DND-41 (cell line): Measurements from ENCODE around the gene PIK3C2B.

Experiments used
- ATAC-seq: fragments of 200-7000 bp; cut with Tn5 transposase; 3 replicates; pipeline ENCODE4 v1.9.1; 2021; ENCODE audit warnings: low read depth; ENCODE audit not compliant: insufficient read depth
- DNase-seq: peaks from one replicate; pipeline ENCODE4 v3.0.0-alpha.2; 2020
- H2AFZ ChIP-seq: 2 replicates; pipeline ENCODE4 v1.6.0; 2012; ENCODE audit warnings: low read depth, low read length
- H3K27ac ChIP-seq: 2 replicates; pipeline ENCODE4 v1.5.1; 2012; ENCODE audit warnings: low read length, inconsistent platforms
- H3K27me3 ChIP-seq: fragments of 200-600 bp; sonication (generic); 2 replicates; pipeline ENCODE4 v1.6.0; 2012; ENCODE audit warnings: low read length, mild to moderate bottlenecking, inconsistent platforms; ENCODE audit not compliant: insufficient read depth, poor library complexity
- H3K36me3 ChIP-seq: 2 replicates; pipeline ENCODE4 v1.5.1; 2012; ENCODE audit warnings: low read length, inconsistent platforms; ENCODE audit not compliant: insufficient read depth
- H3K4me1 ChIP-seq: 2 replicates; pipeline ENCODE4 v1.5.1; 2012; ENCODE audit warnings: mild to moderate bottlenecking, low read length; ENCODE audit not compliant: insufficient read depth
- H3K4me2 ChIP-seq: 2 replicates; pipeline ENCODE4 v1.6.0; 2012; ENCODE audit warnings: mild to moderate bottlenecking, moderate library complexity, low read length, inconsistent platforms; ENCODE audit not compliant: insufficient read depth
- H3K4me3 ChIP-seq, 2 experiments: fragments of 200-600 bp in 1 of 2; shearing (Covaris generic) in 1 of 2; 2 replicates each; pipeline ENCODE4 v1.5.1; 2012 to 2016; ENCODE audit warnings: inconsistent platforms in 2 of 2, low read length in 2 of 2, mild to moderate bottlenecking in 2 of 2, low read depth in 1 of 2, moderate library complexity in 1 of 2
- H3K79me2 ChIP-seq: 2 replicates; pipeline ENCODE4 v1.6.0; 2012; ENCODE audit warnings: low read length, inconsistent platforms; ENCODE audit not compliant: insufficient read depth
- H3K9ac ChIP-seq: 2 replicates; pipeline ENCODE4 v1.6.0; 2012; ENCODE audit warnings: low read depth, mild to moderate bottlenecking, inconsistent platforms, low read length, moderate library complexity
- H3K9me3 ChIP-seq: 2 replicates; pipeline ENCODE4 v1.5.1; 2012; ENCODE audit warnings: low read length, moderate library complexity, mild to moderate bottlenecking, inconsistent platforms; ENCODE audit not compliant: insufficient read depth, severe bottlenecking
- H4K20me1 ChIP-seq: 2 replicates; pipeline ENCODE4 v1.6.0; 2012; ENCODE audit warnings: low read length; ENCODE audit not compliant: insufficient read depth
- EZH2 ChIP-seq: IDR thresholded peaks from 3 replicates; pipeline ENCODE4 v1.6.1; 2012; ENCODE audit warnings: borderline replicate concordance, low read depth, mild to moderate bottlenecking, moderate library complexity, low read length, inconsistent platforms; ENCODE audit not compliant: severe bottlenecking
- TF ChIP-seq, protein P1 (sequence below): IDR thresholded peaks from 2 replicates; pipeline ENCODE4 v1.5.1; 2012; ENCODE audit warnings: borderline replicate concordance, low read length, moderate library complexity, mild to moderate bottlenecking; ENCODE audit not compliant: poor library complexity, severe bottlenecking; ENCODE audit errors: extremely low read depth

PIK3C2B gene

DNA sequence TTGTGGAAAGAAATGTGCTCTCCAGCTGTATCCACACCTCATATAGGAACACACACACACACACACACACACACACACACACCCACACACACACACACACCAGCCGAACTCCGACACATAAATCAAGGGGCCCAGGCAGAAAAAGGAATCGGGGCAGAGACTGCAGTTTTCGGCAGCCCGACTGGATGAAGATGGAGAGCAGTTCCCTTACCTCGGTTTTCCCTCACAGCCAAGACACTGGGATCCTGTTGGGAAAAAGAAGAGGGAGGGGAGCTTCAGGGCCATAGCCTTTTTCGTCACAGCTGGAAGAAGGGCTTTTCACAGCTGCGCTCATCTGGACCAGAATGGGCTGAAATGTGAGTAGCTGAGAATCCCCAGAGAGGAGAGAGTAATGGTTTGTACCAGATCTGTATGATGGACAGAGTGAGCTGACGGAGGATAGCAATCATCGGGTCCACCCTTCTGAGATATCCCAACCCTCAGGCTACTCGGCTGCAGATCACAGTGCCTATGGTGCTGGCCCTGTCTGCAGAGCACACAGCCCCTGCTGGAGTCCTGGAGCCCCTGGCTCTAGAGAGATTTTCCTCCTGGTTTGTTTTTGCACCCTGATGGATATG lies 37.7 kb downstream of the PIK3C2B start:
- no peaks in the 10 kb centered on the region for H3K9me3 ChIP-seq

DNA sequence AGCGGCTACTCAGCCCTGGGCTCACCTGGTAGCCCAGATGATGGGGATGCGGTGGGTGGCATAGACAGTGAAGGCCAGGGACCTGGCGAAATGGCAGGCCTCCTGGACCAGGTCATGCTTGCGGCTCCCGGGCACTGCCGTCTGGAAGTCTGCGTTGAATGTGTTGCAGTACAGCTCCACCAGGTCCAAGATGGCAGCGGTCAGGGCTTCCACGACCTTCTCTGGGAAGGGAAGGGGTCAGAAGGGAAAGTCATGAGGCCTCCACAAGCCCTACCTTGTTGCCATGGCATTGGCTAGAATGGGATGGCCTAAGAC lies 38.8 kb downstream of the PIK3C2B start:
- Histone ChIP-seq H3K27me3 (no peaks in the 10 kb centered on the region), H2AFZ (no peak overlapping the region), H3K9me3 (no peaks in the 10 kb centered on the region), H3K79me2 (no peaks in the 10 kb centered on the region), H4K20me1 (no peaks in the 10 kb centered on the region), H3K27ac (no peak overlapping the region), H3K36me3 (peaks cover 59% of the 10 kb centered on the region), H3K4me3 (no peak overlapping the region), H3K4me2 (no peak overlapping the region), H3K4me1 (peaks cover 17% of the 10 kb centered on the region), H3K9ac (no peak overlapping the region)
- no peak for DNase-seq
- ATAC-seq: no peak
- no peak for TF ChIP-seq EZH2

More for the DNA sequence above, 37.7 kb downstream of the PIK3C2B start:
- Histone ChIP-seq H3K79me2 (no peaks in the 10 kb centered on the region), H3K4me1 (peaks cover 29% of the 10 kb centered on the region), H4K20me1 (peaks cover 5% of the 10 kb centered on the region; the same call in 1 of the 2 replicates), H3K36me3 (peaks cover 48% of the 10 kb centered on the region), H3K9ac (no peak overlapping the region), H3K4me2 (no peak overlapping the region), H3K27ac (no peak overlapping the region), H3K27me3 (no peaks in the 10 kb centered on the region), H3K4me3 (no peak overlapping the region), H2AFZ (no peak overlapping the region)
- ATAC-seq: no peak
- DNase-seq: no peak
- TF ChIP-seq, protein P1, sequence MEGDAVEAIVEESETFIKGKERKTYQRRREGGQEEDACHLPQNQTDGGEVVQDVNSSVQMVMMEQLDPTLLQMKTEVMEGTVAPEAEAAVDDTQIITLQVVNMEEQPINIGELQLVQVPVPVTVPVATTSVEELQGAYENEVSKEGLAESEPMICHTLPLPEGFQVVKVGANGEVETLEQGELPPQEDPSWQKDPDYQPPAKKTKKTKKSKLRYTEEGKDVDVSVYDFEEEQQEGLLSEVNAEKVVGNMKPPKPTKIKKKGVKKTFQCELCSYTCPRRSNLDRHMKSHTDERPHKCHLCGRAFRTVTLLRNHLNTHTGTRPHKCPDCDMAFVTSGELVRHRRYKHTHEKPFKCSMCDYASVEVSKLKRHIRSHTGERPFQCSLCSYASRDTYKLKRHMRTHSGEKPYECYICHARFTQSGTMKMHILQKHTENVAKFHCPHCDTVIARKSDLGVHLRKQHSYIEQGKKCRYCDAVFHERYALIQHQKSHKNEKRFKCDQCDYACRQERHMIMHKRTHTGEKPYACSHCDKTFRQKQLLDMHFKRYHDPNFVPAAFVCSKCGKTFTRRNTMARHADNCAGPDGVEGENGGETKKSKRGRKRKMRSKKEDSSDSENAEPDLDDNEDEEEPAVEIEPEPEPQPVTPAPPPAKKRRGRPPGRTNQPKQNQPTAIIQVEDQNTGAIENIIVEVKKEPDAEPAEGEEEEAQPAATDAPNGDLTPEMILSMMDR: no peak
- TF ChIP-seq EZH2: no peak

DNA sequence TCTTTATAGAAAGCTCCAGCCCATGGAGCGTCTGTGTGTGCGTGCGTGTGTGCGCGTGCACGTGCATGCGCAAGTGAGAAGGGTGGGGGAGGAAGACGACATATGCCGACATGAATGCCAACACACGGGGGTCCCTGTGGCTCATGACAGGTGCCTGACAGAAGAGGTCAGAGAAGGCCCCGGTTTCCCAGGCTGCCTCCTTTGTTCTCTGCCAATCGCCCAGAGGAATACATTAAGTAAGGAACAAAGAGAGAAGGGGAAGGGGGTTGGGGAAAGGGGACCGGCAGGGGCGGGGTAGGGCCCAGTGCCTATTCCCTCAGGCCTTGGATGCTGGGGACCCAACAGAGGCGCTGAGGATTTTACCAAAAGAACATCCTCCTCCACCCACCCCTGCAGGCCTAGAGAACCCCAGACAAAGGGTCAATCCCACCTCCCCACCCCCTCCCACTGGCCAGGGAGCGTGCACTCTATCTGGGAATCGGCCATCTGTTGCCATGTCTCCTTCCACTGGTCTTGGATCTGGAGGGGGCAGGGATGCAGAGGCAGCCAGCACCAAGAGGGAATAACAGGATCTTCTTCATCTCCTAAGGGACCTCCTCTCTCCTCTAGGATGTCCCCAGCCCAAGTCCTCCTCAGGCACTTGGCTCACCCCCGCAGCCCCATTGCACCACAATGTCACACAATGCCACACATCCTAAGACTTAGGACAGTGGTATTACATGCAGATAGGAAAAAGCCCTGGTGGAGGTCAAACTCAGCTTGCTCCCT lies 39.4 kb downstream of the PIK3C2B start:
- no peak overlapping the region for H3K4me2 ChIP-seq
- no peak overlapping the region for H3K9ac ChIP-seq
- H3K4me3 ChIP-seq: no peak overlapping the region
- H3K79me2 ChIP-seq: no peaks in the 10 kb centered on the region
- peaks cover 12% of the 10 kb centered on the region for H3K4me1 ChIP-seq
- H3K9me3 ChIP-seq: no peaks in the 10 kb centered on the region
- H2AFZ ChIP-seq: no peak overlapping the region
- H3K27me3 ChIP-seq: no peaks in the 10 kb centered on the region
- no peak for TF ChIP-seq EZH2
- TF ChIP-seq, protein P1: no peak
- DNase-seq (no peak), ATAC-seq (no peak)
- H3K36me3 ChIP-seq: peaks cover 59% of the 10 kb centered on the region
- no peak overlapping the region for H3K27ac ChIP-seq
- no peaks in the 10 kb centered on the region for H4K20me1 ChIP-seq

DNA sequence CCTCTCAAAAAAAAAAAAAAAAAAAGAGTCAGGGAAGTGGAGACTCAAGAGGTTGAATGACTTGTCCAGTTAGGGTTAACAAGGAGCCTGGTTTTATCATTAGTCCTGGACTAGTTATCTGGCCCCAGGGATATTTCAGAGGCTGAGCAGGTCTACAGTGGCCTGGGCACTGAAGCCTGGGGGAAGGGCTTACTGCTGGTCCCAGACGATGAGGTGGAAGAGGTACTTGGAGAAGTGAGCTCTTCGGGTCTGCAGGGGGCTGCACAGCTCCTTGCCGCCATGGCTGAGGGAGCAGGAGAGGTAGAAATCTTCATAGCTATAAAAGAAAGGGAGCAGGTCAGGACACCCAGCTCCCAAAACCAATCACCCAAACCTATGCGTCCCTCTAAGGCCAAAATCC lies 40.1 kb downstream of the PIK3C2B start:
- Histone ChIP-seq H3K4me1 (peaks cover 4% of the 10 kb centered on the region), H3K27me3 (no peaks in the 10 kb centered on the region), H3K27ac (no peak overlapping the region), H3K4me3 (no peak overlapping the region), H3K36me3 (peaks cover 59% of the 10 kb centered on the region), H4K20me1 (no peaks in the 10 kb centered on the region), H3K9me3 (no peaks in the 10 kb centered on the region), H3K79me2 (no peaks in the 10 kb centered on the region), H3K4me2 (no peak overlapping the region), H2AFZ (no peak overlapping the region), H3K9ac (no peak overlapping the region)
- ATAC-seq (no peak), DNase-seq (no peak)
- TF ChIP-seq EZH2: no peak
- TF ChIP-seq, protein P1: no peak
